ENCODE measurements around the gene LRP3. TPM values are rescaled to one million over a fixed set of nuclear protein-coding genes. Genes with fewer than 3 reads are reported as not detected.

Gene LRP3
- polyA plus RNA-seq, 1 donor from 2014 or later: not detected

- H3K9me3 Mint-ChIP-seq: no peaks in the 10 kb centered on the region
- peaks cover 2% of the 10 kb centered on the region for H3K36me3 Mint-ChIP-seq
- peaks cover 0 to 3% (median 2%) of the 10 kb centered on the region in 3 donors for H3K4me1 Mint-ChIP-seq
- H3K27ac Mint-ChIP-seq: no peak overlapping the region
- H3K4me3 Mint-ChIP-seq: no peak overlapping the region
- peaks cover 37% of the 10 kb centered on the region for H3K27me3 Mint-ChIP-seq
These were observed 2.6 kb upstream of the LRP3 start for GRCh38 chr19:33191501-33191900.

GRCh38 chr19:33192010-33192409 is 2.1 kb upstream of the LRP3 start:
- Mint-ChIP-seq H3K27me3 (peaks cover 37% of the 10 kb centered on the region), H3K4me3 (no peak overlapping the region), H3K36me3 (peaks cover 2% of the 10 kb centered on the region), H3K9me3 (no peaks in the 10 kb centered on the region), H3K27ac (no peak overlapping the region), H3K4me1 (peaks cover 0 to 3% (median 1%) of the 10 kb centered on the region in 3 donors)

- Mint-ChIP-seq H3K4me3 (peak overlapping the region in 3 of 4 donors; percentile 28 to 75 (median 38)), H3K4me1 (peaks cover 0 to 5% (median 1%) of the 10 kb centered on the region in 3 donors), H3K9me3 (no peaks in the 10 kb centered on the region), H3K27ac (no peak overlapping the region), H3K27me3 (peaks cover 37% of the 10 kb centered on the region), H3K36me3 (peaks cover under 1% of the 10 kb centered on the region)
These were observed 763 bp upstream of the LRP3 start for GRCh38 chr19:33193269-33193864.

GRCh38 chr19:33194532-33194885 is 379 bp downstream of the LRP3 start:
- Mint-ChIP-seq H3K36me3 (no peaks in the 10 kb centered on the region), H3K9me3 (no peaks in the 10 kb centered on the region), H3K4me3 (no peak overlapping the region), H3K27ac (no peak overlapping the region), H3K27me3 (peaks cover 34% of the 10 kb centered on the region), H3K4me1 (peaks cover 0 to 5% (median 1%) of the 10 kb centered on the region in 3 donors)

GRCh38 chr19:33194886-33195644 is 935 bp downstream of the LRP3 start:
- peak overlapping the region in 2 of 4 donors; percentile 39 to 88 for H3K4me3 Mint-ChIP-seq
- H3K36me3 Mint-ChIP-seq: no peaks in the 10 kb centered on the region
- peaks cover 0 to 5% (median 1%) of the 10 kb centered on the region in 3 donors for H3K4me1 Mint-ChIP-seq
- H3K27me3 Mint-ChIP-seq: peaks cover 32% of the 10 kb centered on the region
- no peak overlapping the region for H3K27ac Mint-ChIP-seq
- no peaks in the 10 kb centered on the region for H3K9me3 Mint-ChIP-seq

- Mint-ChIP-seq H3K27ac (no peak overlapping the region), H3K27me3 (peaks cover 29% of the 10 kb centered on the region), H3K36me3 (no peaks in the 10 kb centered on the region), H3K4me1 (peaks cover 0 to 5% (median 1%) of the 10 kb centered on the region in 3 donors), H3K4me3 (peak overlapping the region in 1 of 4 donors; percentile 88), H3K9me3 (no peaks in the 10 kb centered on the region)
These were observed 1.7 kb downstream of the LRP3 start for GRCh38 chr19:33195645-33196347.

- Mint-ChIP-seq H3K4me1 (peaks cover 0 to 5% (median 1%) of the 10 kb centered on the region in 3 donors), H3K9me3 (no peaks in the 10 kb centered on the region), H3K4me3 (peak overlapping the region in 1 of 4 donors; percentile 84), H3K36me3 (no peaks in the 10 kb centered on the region), H3K27me3 (peaks cover 28% of the 10 kb centered on the region), H3K27ac (no peak overlapping the region)
These were observed 2.5 kb downstream of the LRP3 start for GRCh38 chr19:33196446-33197193.

- H3K36me3 Mint-ChIP-seq: no peaks in the 10 kb centered on the region
- H3K27me3 Mint-ChIP-seq: peaks cover 18% of the 10 kb centered on the region
- no peak overlapping the region for H3K27ac Mint-ChIP-seq
- peak overlapping the region in 1 of 4 donors; percentile 84 for H3K4me3 Mint-ChIP-seq
- no peaks in the 10 kb centered on the region for H3K9me3 Mint-ChIP-seq
- peaks cover 0 to 5% (median 1%) of the 10 kb centered on the region in 3 donors for H3K4me1 Mint-ChIP-seq
These were observed 3.5 kb downstream of the LRP3 start for GRCh38 chr19:33197591-33198000.

GRCh38 chr19:33198169-33198568 is 4.0 kb downstream of the LRP3 start:
- H3K36me3 Mint-ChIP-seq: no peaks in the 10 kb centered on the region
- no peaks in the 10 kb centered on the region for H3K9me3 Mint-ChIP-seq
- no peak overlapping the region for H3K27ac Mint-ChIP-seq
- peaks cover 0 to 5% (median 1%) of the 10 kb centered on the region in 3 donors for H3K4me1 Mint-ChIP-seq
- H3K4me3 Mint-ChIP-seq: no peak overlapping the region
- peaks cover 12% of the 10 kb centered on the region for H3K27me3 Mint-ChIP-seq

GRCh38 chr19:33199441-33200265 is 5.5 kb downstream of the LRP3 start:
- H3K27ac Mint-ChIP-seq: no peak overlapping the region
- H3K9me3 Mint-ChIP-seq: no peaks in the 10 kb centered on the region
- no peaks in the 10 kb centered on the region for H3K36me3 Mint-ChIP-seq
- no peak overlapping the region for H3K4me3 Mint-ChIP-seq
- peaks cover 5% of the 10 kb centered on the region for H3K27me3 Mint-ChIP-seq
- H3K4me1 Mint-ChIP-seq: peaks cover 0 to 3% (median 1%) of the 10 kb centered on the region in 3 donors

- Mint-ChIP-seq H3K4me3 (no peak overlapping the region), H3K9me3 (no peaks in the 10 kb centered on the region), H3K27me3 (no peaks in the 10 kb centered on the region), H3K27ac (no peak overlapping the region), H3K36me3 (no peaks in the 10 kb centered on the region), H3K4me1 (peaks cover 0 to 3% (median 0%) of the 10 kb centered on the region in 3 donors)
These were observed 7.3 kb downstream of the LRP3 start for GRCh38 chr19:33201473-33201872.

GRCh38 chr19:33201886-33202545 is 7.9 kb downstream of the LRP3 start:
- Mint-ChIP-seq H3K27me3 (no peaks in the 10 kb centered on the region), H3K36me3 (no peaks in the 10 kb centered on the region), H3K4me3 (no peak overlapping the region), H3K9me3 (no peaks in the 10 kb centered on the region), H3K4me1 (peaks cover 0 to 2% (median 0%) of the 10 kb centered on the region in 3 donors), H3K27ac (no peak overlapping the region)

GRCh38 chr19:33202546-33203507 is 8.7 kb downstream of the LRP3 start:
- Mint-ChIP-seq H3K4me3 (no peak overlapping the region), H3K27ac (no peak overlapping the region), H3K36me3 (no peaks in the 10 kb centered on the region), H3K27me3 (no peaks in the 10 kb centered on the region), H3K4me1 (no peaks in the 10 kb centered on the region), H3K9me3 (no peaks in the 10 kb centered on the region)
